Upper lobe of left lung (tissue), 4 donors: ENCODE data around the gene ASCC3.

Experiments
- CTCF ChIP-seq, 6 experiments: fragments of 450-650 bp in 4 of 6; fragments of 200-600 bp in 2 of 6; sonication (generic) in 2 of 6; IDR thresholded peaks; one replicate each; pipeline ENCODE4 v1.5.1; 2016 to 2019; ENCODE audit warnings: antibody characterized with exemption in 6 of 6
- POLR2A ChIP-seq, 4 donors: fragments of 450-650 bp; IDR thresholded peaks; one replicate each; pipeline ENCODE4 v1.5.1; 2016 to 2017; ENCODE audit warnings: antibody characterized with exemption in 4 of 4, mild to moderate bottlenecking in 2 of 4
- POLR2AphosphoS5 ChIP-seq, 2 donors: sonication (generic); formaldehyde crosslinking; IDR thresholded peaks; one replicate each; pipeline ENCODE4 v1.5.1; 2017; ENCODE audit warnings: antibody characterized with exemption in 2 of 2

GRCh38 chr6:100806296-100806695 lies 74.8 kb downstream of the ASCC3 start:
- TF ChIP-seq CTCF (IDR thresholded peaks at IDR 0.05) (no peak), POLR2A (IDR thresholded peaks at IDR 0.05) (no peak), POLR2AphosphoS5 (IDR thresholded peaks at IDR 0.05) (no peak)
